LoVo (cell line): ENCODE measurements around the gene PSPC1.
"Not testable (repeated sequence)": the region's sequence is repeated elsewhere in the genome, so short reads cannot be mapped to it uniquely, and the experiment has no call there.

Experiments used
- DNase-seq: peaks from one replicate; pipeline ENCODE4 v3.0.0-alpha.2; 2016; ENCODE audit warnings: low spot score

The PSPC1 gene

GRCh38 chr13:19764237-19764636 lies 18.5 kb downstream of the PSPC1 start:
- DNase-seq, result no peak

GRCh38 chr13:19763618-19764017 lies 19.1 kb downstream of the PSPC1 start:
- DNase-seq, result no peak

GRCh38 chr13:19759669-19760068 lies 23.1 kb downstream of the PSPC1 start:
- no peak for DNase-seq

DNA sequence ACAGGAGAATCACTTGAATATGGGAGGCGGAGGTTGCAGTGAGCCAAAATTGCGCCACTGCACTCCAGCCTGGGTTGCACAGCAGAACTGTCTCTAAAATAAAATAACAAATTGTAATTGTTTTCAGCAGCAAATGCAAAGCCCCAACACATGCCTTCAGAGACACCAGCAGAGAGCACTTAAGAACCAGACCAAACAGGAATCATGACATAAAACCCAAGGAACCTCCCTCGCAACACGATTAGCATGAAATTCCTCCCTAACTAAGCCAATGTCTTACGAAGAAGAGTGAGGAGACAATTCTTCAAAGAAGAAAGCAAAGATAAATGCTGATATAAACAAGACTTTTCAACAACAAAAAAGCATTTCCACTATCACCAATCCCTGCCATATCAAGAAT lies 40.1 kb downstream of the PSPC1 start:
- DNase-seq, result no peak

- no peak for DNase-seq
These were observed 44.7 kb downstream of the PSPC1 start for GRCh38 chr13:19737844-19738557.

- no peak for DNase-seq
These were observed 56.1 kb downstream of the PSPC1 start for GRCh38 chr13:19726611-19727010.

DNA sequence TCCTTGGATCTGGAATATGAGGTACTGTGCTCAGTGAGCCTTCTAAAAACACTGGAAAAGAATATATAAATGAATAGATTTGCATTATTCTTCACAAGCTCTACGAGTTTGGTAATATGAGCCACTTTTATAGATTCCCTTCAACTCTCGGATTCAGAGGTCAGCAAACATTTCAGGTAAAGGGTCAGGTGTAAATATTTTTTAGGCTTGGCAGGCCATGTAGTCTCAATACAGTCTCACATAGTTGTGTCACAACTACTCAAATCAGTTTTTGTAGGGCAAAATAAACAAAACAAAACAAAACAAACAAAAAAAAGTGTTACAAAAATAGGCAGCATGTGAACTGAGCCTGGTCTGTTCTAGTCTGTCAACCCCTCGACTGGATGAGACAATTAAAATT lies 57.4 kb downstream of the PSPC1 start:
- DNase-seq, result no peak

DNA sequence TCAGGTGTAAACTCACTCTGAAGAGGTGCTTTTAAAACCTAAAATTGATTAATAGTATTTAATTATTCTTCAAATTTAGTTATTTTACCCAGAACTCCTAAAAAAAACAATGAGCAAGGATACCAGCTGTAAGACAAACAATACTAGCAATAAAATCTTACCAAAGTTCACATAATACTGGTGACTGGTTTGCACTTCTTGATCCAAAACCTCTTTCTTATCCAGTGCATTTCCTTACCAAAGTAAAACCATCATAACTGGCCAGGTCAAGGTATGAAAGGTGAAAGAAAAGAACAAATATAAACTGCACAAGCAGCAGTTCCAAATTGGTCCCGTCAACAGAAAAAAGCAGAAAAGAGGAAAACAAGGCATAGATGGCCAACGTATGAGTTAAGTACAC lies 62.7 kb downstream of the PSPC1 start:
- DNase-seq, result no peak

GRCh38 chr13:19713186-19713965 lies 69.4 kb downstream of the PSPC1 start:
- no peak for DNase-seq

DNA sequence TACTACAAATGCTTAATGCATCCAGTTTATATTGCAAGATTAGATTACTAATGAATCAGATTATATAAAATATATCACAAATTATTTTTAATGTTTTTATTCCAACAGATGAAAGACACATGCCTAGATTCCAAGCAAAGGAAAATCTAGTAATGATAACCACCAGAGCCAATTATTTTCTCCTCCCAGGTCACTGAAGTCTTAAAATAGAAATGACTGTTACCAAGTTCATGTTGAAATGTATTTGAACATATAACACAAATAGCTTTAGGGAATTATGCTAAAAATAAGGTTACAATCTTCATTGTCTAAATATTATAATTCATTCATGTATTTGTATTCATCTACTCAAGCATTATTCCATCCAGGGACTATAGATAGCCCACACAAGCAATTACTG lies 73.0 kb downstream of the PSPC1 start:
- not testable (repeated sequence) for DNase-seq

- DNase-seq, result not testable (repeated sequence)
These were observed 73.7 kb downstream of the PSPC1 start for GRCh38 chr13:19709039-19709438.

- not testable (repeated sequence) for DNase-seq
These were observed 78.5 kb downstream of the PSPC1 start for GRCh38 chr13:19704256-19704655.

DNA sequence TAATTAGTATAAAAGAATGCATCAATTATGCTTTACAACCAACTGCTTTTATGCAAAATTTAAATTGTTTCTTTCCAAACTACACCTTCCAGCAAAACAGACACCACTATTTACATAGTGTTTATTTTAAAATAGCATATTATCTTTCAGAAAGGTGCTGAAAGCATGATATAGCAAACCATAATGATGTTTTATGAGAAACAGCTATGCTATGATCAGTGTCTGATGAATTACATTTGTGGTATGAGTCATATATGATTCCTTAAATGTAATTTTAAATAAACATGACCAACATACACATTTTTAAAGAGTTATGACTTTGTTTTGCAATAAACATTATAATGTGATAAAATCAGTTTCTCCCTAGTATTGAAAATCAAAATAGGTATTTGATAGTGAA lies 81.1 kb downstream of the PSPC1 start:
- DNase-seq, result not testable (repeated sequence)

- DNase-seq, result not testable (repeated sequence)
These were observed 81.8 kb downstream of the PSPC1 start for GRCh38 chr13:19700963-19701362.

DNA sequence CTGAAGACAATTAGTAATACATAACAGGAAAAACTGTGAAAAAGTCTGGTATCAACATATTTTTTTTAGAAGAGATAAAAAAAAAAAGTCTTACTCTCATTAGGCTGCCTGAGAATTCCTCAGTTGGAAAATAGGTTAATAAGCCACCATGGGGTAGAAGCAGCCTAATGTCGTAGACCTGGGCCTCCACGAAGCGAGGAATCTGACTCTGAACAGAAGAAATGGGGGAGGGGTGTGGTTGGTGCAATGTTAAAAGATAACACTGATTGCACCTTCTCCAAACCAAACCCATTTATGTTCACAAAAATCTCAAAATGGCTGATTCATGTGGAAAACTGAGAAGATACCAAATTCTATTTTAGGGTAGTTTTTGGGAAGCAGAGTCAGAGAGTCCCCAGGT lies 86.9 kb downstream of the PSPC1 start:
- DNase-seq, result no peak

GRCh38 chr13:19695428-19695827 lies 87.3 kb downstream of the PSPC1 start:
- no peak for DNase-seq

DNA sequence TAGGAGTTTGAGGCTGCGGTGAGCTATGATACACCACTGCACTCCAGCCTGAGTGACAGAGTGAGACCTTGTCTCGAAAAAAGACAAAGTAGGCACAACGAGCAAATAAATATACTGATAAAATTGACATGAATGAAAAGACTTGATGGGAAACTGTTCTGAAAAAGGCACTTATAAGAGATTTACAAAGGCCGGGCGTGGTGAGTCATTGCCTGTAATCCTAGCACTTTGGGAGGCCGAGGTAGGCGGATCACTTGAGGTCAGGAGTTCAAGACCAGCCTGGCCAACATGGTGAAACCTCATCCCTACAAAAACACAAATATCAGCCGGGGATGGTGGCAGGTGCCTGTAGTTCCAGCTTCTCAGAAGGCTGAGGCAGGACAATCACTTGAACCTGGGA lies 91.3 kb downstream of the PSPC1 start:
- not testable (repeated sequence) for DNase-seq

- no peak for DNase-seq
These were observed 97.3 kb downstream of the PSPC1 start for GRCh38 chr13:19685437-19685836.

- DNase-seq, result no peak
These were observed 97.7 kb downstream of the PSPC1 start for GRCh38 chr13:19685034-19685433.

DNA sequence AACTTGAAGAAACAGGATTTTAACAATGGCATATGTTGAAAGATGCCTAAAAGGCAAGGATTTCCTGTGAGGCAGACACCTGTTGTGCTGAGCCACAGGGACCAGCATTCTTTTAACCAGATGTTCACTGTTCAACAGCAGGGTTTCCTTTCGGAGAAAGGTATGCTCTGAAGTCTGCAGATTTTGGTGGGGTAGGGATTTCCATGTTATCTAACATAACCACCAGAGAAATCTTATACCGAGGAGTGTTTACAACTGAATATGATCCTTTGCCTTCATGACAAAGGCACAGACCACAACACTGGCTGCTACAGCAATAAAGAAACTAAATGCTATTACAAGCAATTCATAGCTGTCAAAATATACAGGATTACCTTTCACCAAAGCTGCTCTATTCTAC lies 101.2 kb downstream of the PSPC1 start:
- no peak for DNase-seq

DNA sequence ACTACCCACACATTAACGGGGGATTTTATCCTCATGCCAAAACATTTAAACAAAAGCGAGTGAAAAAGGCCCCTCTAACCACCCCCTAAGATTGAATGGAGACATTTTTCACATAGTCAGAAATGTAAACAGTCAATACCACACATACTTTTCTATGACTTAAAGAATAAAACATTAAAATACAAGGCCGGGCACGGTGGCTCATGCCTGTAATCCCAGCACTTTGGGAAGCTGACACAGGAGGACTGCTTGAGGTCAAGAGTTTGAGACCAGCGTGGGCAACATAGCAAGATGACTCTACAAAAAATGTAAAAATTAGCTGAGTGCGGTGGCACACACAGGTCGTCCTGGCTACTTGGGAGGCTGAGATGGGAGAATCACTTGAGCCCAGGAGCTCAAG lies 102.0 kb downstream of the PSPC1 start:
- no peak for DNase-seq

DNA sequence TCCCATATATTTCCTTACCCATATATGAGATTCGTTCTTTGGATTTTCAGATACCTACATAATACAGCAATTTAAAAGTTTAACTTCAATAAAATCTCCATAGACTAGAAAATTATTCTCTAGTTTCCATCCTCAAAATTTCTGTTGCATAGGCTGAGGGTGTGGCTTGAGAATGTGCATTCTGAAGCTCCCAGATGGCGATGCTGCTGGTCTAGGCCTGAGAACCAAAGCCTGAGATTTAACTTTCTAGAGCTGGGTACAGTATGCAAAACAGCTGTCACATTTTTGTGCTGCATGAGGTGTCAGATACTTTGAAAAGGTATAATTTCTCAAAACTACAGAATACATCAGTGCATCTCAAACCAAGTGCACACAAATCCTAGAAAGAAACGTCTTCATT lies 106.6 kb downstream of the PSPC1 start:
- DNase-seq, result no peak

DNA sequence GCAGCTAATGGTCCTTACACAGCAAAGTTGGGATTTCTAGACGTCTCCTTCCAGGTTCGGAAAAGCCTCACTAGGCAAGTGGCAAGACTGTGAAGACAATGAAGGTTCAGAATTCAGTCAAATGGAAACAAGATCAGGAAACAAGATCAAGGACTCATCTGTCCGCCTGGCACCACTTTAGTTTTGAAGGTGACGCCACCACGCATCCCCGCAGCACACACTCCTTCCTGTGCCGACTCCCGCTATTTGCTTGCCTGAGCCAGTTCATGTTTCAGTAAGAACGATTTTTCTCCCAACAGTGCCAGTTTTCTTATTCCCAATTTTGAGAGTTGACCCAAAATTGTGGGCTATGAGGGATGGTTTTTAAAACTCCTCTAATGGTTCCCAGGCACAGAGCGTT lies 107.8 kb downstream of the PSPC1 start:
- DNase-seq, result no peak
